ENCODE data around the gene GIT1. TPM values are rescaled to one million over a fixed set of nuclear protein-coding genes. Genes with fewer than 3 reads are reported as not detected.

GIT1 gene
- total RNA-seq, 1 experiment from 2014 or later: 24.2 TPM

DNA sequence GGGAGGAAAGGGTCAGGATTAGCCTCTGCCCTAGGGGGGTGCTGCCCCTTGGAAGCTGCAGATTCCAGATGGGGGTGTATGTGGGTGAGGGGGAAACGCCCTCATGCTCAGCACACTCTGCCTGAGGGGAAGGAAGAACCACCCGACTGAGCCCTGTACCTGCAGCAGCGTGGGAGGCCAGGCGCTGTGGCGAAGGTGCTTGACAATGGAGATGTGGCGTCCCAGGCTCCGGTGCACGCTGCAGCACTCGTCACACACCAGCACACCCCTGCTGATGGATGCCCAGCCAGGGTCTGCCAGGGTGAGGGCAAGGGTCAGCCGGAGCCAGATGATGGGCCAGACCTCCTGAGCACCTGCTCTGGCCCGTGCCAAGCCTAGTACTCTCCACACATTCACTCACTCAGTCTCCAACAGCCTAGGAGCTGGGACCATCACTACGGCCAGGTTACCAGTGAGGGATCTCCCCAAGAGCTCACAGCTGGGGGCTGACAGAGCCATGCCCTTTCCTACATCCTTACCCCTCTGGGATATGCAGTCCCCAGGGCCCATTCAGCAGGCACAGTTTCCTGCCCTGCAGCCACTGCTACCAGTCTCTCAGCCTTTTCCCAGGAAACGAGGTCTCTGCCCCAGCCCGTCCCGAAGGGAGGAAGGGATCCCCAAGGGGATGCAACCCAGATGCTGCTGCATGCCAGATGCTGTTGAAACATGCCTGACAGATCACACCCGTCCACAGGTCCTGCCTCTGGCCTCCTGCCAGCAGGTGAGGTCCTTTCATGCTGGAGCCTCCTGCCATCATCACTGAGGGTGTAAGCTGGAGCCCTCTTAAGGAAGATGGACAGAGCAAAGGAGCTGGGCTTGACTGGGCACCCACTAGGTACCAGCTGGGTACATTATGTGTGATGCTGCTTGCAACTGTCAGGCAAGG lies 5.9 kb downstream of the GIT1 start:
- no peak for DNase-seq
- POLR2A ChIA-PET (ENCODE audit: unreplicated experiment): no interaction called here
- no TSS peak for BruUV-seq (replicated peaks)
- CTCF ChIA-PET: interaction anchor here (0.6 kb wide), 1 partner anchor 17 kb away, joined by 3 read pairs; the partner anchor contains the start of gene ABHD15
- Histone ChIP-seq H3K79me2 (ENCODE audit: low read length) (peaks cover 36% of the 10 kb centered on the region), H3K9ac (ENCODE audit: low read length) (no peak overlapping the region), H3F3A (ENCODE audit: low read length, unreplicated experiment) (no peaks in the 10 kb centered on the region), H2AFZ (ENCODE audit: low read length) (no peak overlapping the region), H3K36me3 (ENCODE audit: low read depth, low read length) (no peaks in the 10 kb centered on the region), H3K27me3 (ENCODE audit: low read length) (no peaks in the 10 kb centered on the region), H4K20me1 (ENCODE audit: low read length) (no peaks in the 10 kb centered on the region), H3K9me2 (replicated peaks; ENCODE audit: low read length) (no peaks in the 10 kb centered on the region), H3K27ac (ENCODE audit: low read length) (no peak overlapping the region), H3K4me2 (ENCODE audit: low read length) (no peak overlapping the region), H3K4me3 (ENCODE audit: low read length) (no peak overlapping the region), H3K4me1 (ENCODE audit: insufficient read depth, low read length) (peaks cover 8% of the 10 kb centered on the region), H3K9me3 (ENCODE audit: low read length) (no peaks in the 10 kb centered on the region)
- ATAC-seq: no peak
- intact Hi-C loops (cut with micrococcal nuclease): no loop called here
- TF ChIP-seq EZH2phosphoT487 (IDR thresholded peaks at IDR 0.05; ENCODE audit: borderline replicate concordance, low read length) (no peak), EZH2 (IDR thresholded peaks at IDR 0.05; ENCODE audit: low read length, unreplicated experiment) (no peak)
- TF ChIP-seq, protein P1, sequence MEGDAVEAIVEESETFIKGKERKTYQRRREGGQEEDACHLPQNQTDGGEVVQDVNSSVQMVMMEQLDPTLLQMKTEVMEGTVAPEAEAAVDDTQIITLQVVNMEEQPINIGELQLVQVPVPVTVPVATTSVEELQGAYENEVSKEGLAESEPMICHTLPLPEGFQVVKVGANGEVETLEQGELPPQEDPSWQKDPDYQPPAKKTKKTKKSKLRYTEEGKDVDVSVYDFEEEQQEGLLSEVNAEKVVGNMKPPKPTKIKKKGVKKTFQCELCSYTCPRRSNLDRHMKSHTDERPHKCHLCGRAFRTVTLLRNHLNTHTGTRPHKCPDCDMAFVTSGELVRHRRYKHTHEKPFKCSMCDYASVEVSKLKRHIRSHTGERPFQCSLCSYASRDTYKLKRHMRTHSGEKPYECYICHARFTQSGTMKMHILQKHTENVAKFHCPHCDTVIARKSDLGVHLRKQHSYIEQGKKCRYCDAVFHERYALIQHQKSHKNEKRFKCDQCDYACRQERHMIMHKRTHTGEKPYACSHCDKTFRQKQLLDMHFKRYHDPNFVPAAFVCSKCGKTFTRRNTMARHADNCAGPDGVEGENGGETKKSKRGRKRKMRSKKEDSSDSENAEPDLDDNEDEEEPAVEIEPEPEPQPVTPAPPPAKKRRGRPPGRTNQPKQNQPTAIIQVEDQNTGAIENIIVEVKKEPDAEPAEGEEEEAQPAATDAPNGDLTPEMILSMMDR (conservative IDR thresholded peaks at IDR 0.05; ENCODE audit: low read depth, low read length): no peak

DNA sequence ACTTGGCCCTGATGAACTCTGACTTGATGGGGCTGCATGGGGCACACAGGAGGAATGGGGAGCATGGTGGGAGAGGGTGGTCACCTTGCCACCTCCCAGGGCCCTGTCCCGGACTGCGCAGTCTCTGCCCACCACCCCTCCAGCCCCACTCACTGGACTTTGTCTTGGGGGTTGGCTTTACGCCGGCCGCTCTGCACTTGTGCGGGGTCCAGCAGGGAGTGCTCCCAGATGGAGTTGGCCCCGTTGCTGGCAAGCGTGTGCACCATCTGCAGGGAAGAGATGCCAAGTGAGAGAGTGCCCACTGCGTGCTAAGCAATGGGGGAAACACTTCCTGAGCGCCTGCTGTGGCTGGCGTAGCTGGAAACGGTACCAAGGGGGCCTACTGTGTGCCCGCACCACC lies 6.7 kb downstream of the GIT1 start:
- intact Hi-C loops (cut with micrococcal nuclease): no loop called here

More for the DNA sequence above, 6.7 kb downstream of the GIT1 start:
- POLR2A ChIA-PET (ENCODE audit: unreplicated experiment): no interaction called here
- ATAC-seq (no peak), DNase-seq (no peak)
- CTCF ChIA-PET: interaction anchor here (0.6 kb wide), 1 partner anchor 16 kb away, joined by 3 read pairs; the partner anchor contains the start of gene ABHD15
- Histone ChIP-seq H3K36me3 (ENCODE audit: low read depth, low read length) (no peaks in the 10 kb centered on the region), H3K27ac (ENCODE audit: low read length) (no peak overlapping the region), H3K4me1 (ENCODE audit: insufficient read depth, low read length) (peaks cover 1% of the 10 kb centered on the region; the same call in 1 of the 2 replicates), H3K9ac (ENCODE audit: low read length) (no peak overlapping the region), H3K9me3 (ENCODE audit: low read length) (no peaks in the 10 kb centered on the region), H3K4me3 (ENCODE audit: low read length) (no peak overlapping the region), H3K79me2 (ENCODE audit: low read length) (peaks cover 28% of the 10 kb centered on the region), H3K4me2 (ENCODE audit: low read length) (no peak overlapping the region), H3K27me3 (ENCODE audit: low read length) (no peaks in the 10 kb centered on the region), H2AFZ (ENCODE audit: low read length) (no peak overlapping the region), H4K20me1 (ENCODE audit: low read length) (no peaks in the 10 kb centered on the region), H3K9me2 (replicated peaks; ENCODE audit: low read length) (no peaks in the 10 kb centered on the region), H3F3A (ENCODE audit: low read length, unreplicated experiment) (no peaks in the 10 kb centered on the region)
- TF ChIP-seq, protein P1 (conservative IDR thresholded peaks at IDR 0.05; ENCODE audit: low read depth, low read length): no peak
- TF ChIP-seq EZH2phosphoT487 (IDR thresholded peaks at IDR 0.05; ENCODE audit: borderline replicate concordance, low read length) (no peak), EZH2 (IDR thresholded peaks at IDR 0.05; ENCODE audit: low read length, unreplicated experiment) (no peak)
- no TSS peak for BruUV-seq (replicated peaks)
